ENCODE measurements around the gene SMPD3.

Gene SMPD3

DNA sequence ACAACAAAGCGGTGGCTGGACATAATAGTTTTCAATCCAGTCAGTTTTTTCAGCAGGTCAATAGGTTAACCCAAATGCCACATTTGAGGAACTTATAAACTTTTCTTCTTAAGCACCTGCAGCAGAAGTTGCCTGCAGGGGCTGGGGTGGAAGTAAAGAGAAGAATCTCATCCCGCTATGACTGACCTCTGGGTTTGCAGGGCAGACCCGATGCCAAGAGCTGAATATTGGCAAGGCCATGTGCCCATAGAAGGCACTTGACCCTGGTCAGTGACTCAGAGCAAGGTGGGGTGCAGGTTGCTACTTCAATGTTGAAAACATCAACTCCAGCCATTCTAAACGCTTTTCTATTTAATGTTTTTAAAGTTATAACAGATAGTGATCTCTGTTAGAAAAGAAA is 17.9 kb upstream of the SMPD3 start:
- H3K27me3 Mint-ChIP-seq, result peaks cover 11% of the 10 kb centered on the region
- peaks cover 29% of the 10 kb centered on the region for H3K4me1 Mint-ChIP-seq
- no peak overlapping the region for H3K4me3 Mint-ChIP-seq
- no peaks in the 10 kb centered on the region for H3K36me3 Mint-ChIP-seq (ENCODE audit: insufficient read depth)
- DNase-seq (ENCODE audit: low spot score in 2 of 2) (no peak), ATAC-seq (replicated peaks; ENCODE audit: extremely low read depth, poor library complexity, severe bottlenecking) (no peak)
- H3K27ac Mint-ChIP-seq (ENCODE audit: low read depth), result no peak overlapping the region
- peaks cover 6% of the 10 kb centered on the region for H3K9me3 Mint-ChIP-seq

DNA sequence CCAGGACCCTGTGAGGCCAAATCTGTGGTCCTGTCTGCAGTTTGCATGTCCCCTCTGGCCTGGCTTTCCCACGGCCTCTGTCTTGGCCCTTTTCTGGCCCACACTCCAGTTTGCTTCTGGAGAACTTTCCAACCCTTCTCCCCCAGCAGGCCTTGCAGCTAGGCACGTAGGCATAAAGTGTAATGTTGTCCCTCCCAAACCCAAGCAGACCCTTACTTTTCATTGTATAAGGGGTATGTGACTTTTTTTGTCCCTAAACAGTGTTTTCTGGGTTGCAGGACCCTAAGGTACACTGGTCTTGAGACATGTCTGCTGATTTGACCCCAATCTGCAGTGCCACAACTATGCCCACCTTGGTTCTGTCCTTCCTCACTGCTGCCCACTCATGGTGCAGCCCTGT is 15.6 kb upstream of the SMPD3 start:
- ATAC-seq (replicated peaks; ENCODE audit: extremely low read depth, poor library complexity, severe bottlenecking) (no peak), DNase-seq (ENCODE audit: low spot score in 2 of 2) (no peak)
- H3K4me1 Mint-ChIP-seq, result peaks cover 18% of the 10 kb centered on the region
- peaks cover 6% of the 10 kb centered on the region for H3K9me3 Mint-ChIP-seq
- H3K36me3 Mint-ChIP-seq (ENCODE audit: insufficient read depth), result no peaks in the 10 kb centered on the region
- H3K27me3 Mint-ChIP-seq, result peaks cover 29% of the 10 kb centered on the region
- H3K4me3 Mint-ChIP-seq, result no peak overlapping the region
- H3K27ac Mint-ChIP-seq (ENCODE audit: low read depth), result no peak overlapping the region

DNA sequence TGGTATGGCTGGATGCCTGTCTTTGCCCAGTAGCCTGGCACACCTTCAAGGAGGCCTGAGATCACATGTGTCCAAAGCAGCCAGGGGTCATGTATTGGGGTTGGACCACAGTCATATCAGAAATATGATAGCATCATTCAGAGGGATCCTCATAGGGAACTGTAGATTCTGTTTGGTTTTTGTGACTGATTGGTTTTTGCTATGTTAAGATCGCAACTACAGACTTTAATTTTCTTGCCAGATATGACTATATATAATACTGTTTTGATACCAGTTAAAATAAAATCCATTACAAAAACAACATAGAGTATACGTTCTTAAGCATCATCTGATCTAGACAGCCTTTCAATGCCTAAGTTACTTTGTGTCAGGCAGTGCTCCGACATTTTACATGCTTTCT is 11.8 kb upstream of the SMPD3 start:
- H3K9me3 Mint-ChIP-seq, result peaks cover 6% of the 10 kb centered on the region
- ATAC-seq (replicated peaks; ENCODE audit: extremely low read depth, poor library complexity, severe bottlenecking) (no peak), DNase-seq (ENCODE audit: low spot score in 2 of 2) (no peak)
- no peaks in the 10 kb centered on the region for H3K36me3 Mint-ChIP-seq (ENCODE audit: insufficient read depth)
- H3K27me3 Mint-ChIP-seq, result peaks cover 29% of the 10 kb centered on the region
- H3K27ac Mint-ChIP-seq (ENCODE audit: low read depth), result no peak overlapping the region
- no peaks in the 10 kb centered on the region for H3K4me1 Mint-ChIP-seq
- H3K4me3 Mint-ChIP-seq, result no peak overlapping the region

DNA sequence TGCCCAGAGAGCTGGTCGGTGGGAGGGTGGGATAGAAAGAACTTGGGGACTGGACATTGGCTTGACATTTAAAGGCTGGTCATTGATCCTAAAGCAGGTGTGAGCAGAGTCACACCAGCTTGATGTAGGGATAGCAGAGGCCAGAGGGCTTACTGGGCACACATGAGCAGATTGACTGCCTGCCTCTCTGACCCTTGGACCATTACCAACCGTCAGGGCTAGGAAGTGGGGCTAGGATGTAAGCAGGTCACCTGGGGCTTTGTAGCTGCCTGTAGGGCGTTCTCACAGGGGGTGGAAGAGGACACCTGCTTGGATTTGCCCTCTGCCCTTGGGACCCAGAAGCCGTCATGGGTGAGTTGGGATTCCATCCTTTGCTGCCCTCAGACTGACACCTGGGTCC is 11.1 kb upstream of the SMPD3 start:
- no peak overlapping the region for H3K4me3 Mint-ChIP-seq
- DNase-seq (ENCODE audit: low spot score in 2 of 2) (no peak), ATAC-seq (replicated peaks; ENCODE audit: extremely low read depth, poor library complexity, severe bottlenecking) (no peak)
- no peaks in the 10 kb centered on the region for H3K4me1 Mint-ChIP-seq
- H3K9me3 Mint-ChIP-seq, result peaks cover 6% of the 10 kb centered on the region
- H3K36me3 Mint-ChIP-seq (ENCODE audit: insufficient read depth), result no peaks in the 10 kb centered on the region
- H3K27ac Mint-ChIP-seq (ENCODE audit: low read depth), result no peak overlapping the region
- H3K27me3 Mint-ChIP-seq, result peaks cover 29% of the 10 kb centered on the region

DNA sequence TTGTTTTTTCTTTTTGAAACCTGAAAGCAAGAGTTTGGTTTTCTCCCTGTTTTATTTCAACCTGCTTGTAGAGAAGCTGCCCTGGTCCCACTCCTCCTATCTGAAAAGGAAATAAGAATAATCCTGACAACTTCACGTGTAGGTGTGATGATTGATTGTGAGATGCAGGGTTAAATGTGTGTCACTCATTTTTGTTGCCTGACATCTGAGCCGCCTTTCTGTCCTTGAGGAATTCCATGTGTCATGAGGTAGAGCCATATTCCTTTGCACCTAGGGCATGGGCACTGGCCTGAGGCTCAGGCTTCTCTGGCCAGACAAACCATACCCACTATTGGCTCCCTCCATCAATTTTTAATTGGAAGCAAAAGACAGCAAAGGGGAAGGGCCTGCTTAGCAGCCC is 10.2 kb upstream of the SMPD3 start:
- no peak overlapping the region for H3K27ac Mint-ChIP-seq (ENCODE audit: low read depth)
- peaks cover 2% of the 10 kb centered on the region for H3K9me3 Mint-ChIP-seq
- DNase-seq (ENCODE audit: low spot score in 2 of 2) (no peak), ATAC-seq (replicated peaks; ENCODE audit: extremely low read depth, poor library complexity, severe bottlenecking) (no peak)
- no peaks in the 10 kb centered on the region for H3K36me3 Mint-ChIP-seq (ENCODE audit: insufficient read depth)
- no peaks in the 10 kb centered on the region for H3K4me1 Mint-ChIP-seq
- no peak overlapping the region for H3K4me3 Mint-ChIP-seq
- peaks cover 20% of the 10 kb centered on the region for H3K27me3 Mint-ChIP-seq

DNA sequence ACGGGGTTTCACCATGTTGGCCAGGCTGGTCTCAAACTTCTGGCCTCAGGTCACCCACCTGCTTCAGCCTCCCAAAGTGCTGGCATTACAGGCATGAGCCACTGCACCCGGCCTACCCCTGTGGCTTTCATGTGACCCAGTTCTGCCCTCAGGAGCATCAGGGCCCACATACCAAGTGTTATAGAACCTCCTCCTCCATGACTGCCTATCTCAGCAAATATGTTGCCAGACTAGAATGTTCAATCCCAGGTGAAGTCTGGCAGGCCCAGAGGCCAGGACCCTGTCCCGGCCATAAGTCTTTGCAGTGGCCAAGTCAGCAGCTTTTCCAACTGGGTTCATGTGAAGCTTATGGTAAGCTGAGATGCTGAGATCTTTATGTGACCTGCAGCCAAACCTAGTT is 9.8 kb upstream of the SMPD3 start:
- Mint-ChIP-seq H3K9me3 (no peaks in the 10 kb centered on the region), H3K27me3 (peaks cover 19% of the 10 kb centered on the region)

DNA sequence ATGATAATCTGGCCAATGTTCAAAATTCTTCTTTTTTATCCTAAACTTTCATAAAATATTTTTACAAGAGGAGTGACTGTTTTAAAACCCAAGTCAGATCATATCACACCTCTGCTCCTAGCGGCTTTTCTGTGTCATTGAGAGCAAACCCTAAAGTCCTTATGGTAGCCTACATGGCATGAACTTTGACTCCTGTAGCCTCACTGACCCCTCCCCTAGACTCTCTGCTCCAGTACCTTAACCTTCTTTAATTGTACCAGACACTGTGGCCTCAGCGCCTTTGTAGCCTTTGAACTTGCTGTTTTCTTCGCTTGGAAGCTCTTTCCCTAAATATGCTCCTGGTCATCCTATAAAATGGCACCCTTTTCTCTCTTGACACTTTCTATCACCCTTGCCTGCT is 7.3 kb upstream of the SMPD3 start:
- peaks cover 13% of the 10 kb centered on the region for H3K27me3 Mint-ChIP-seq
- ATAC-seq (replicated peaks; ENCODE audit: extremely low read depth, poor library complexity, severe bottlenecking) (no peak), DNase-seq (ENCODE audit: low spot score in 2 of 2) (no peak)
- no peaks in the 10 kb centered on the region for H3K9me3 Mint-ChIP-seq
- H3K27ac Mint-ChIP-seq (ENCODE audit: low read depth), result no peak overlapping the region
- H3K4me1 Mint-ChIP-seq, result no peaks in the 10 kb centered on the region
- H3K4me3 Mint-ChIP-seq, result no peak overlapping the region
- no peaks in the 10 kb centered on the region for H3K36me3 Mint-ChIP-seq (ENCODE audit: insufficient read depth)

More for the DNA sequence above, 9.8 kb upstream of the SMPD3 start:
- H3K36me3 Mint-ChIP-seq (ENCODE audit: insufficient read depth), result no peaks in the 10 kb centered on the region
- no peak overlapping the region for H3K27ac Mint-ChIP-seq (ENCODE audit: low read depth)
- DNase-seq (ENCODE audit: low spot score in 2 of 2) (no peak), ATAC-seq (replicated peaks; ENCODE audit: extremely low read depth, poor library complexity, severe bottlenecking) (no peak)
- H3K4me3 Mint-ChIP-seq, result no peak overlapping the region
- H3K4me1 Mint-ChIP-seq, result no peaks in the 10 kb centered on the region

DNA sequence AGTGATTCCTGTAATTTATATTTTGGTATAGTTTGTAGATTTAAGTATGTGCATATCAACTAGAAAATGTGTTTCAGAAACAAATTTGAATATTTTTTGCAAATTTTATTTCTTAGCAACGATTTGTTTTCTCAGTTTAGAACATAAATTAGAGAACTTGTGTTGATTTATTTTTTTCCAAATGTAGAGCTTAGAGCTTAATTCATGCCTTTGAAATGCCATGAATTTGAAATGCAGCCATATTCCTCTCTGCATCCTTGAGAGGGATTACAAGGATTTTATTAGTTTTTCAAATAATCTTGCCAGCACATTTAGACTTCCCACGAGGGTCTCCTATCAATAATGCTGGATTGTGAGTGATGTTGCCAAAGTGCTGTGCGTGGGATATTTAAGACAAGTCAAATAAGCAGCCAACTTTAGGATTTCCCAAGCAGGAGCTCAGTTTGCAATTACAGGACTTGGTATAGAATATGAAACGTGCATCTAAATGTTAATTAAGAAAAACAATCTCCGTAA is 6.7 kb upstream of the SMPD3 start:
- ATAC-seq (replicated peaks; ENCODE audit: extremely low read depth, poor library complexity, severe bottlenecking) (no peak), DNase-seq (ENCODE audit: low spot score in 2 of 2) (no peak)
- no peaks in the 10 kb centered on the region for H3K4me1 Mint-ChIP-seq

DNA sequence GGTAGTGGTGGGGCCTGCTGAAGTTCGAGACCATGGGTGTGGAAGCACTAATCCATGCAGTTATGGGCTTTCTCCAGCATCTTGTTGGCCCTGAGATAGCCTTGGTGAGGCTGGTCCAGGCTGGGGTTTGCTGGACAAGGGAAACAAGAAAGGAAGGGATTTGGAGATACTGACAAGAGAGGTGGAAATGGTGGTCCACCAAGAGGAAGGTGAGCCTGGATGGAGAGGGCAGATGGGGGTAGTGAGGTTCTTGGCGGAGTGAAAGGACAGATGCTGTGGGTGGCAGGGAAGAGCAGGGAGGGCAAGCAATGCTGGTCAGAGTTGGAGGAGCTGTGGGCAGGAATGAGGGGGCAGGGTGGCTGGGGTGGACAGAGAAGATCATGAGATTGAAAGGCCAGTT is 5.5 kb upstream of the SMPD3 start:
- Mint-ChIP-seq H3K27me3 (no peaks in the 10 kb centered on the region), H3K4me1 (peaks cover 7% of the 10 kb centered on the region), H3K4me3 (no peak overlapping the region), H3K9me3 (no peaks in the 10 kb centered on the region), H3K36me3 (ENCODE audit: insufficient read depth) (no peaks in the 10 kb centered on the region), H3K27ac (ENCODE audit: low read depth) (no peak overlapping the region)
- DNase-seq (ENCODE audit: low spot score in 2 of 2), result no peak
- no peak for ATAC-seq (replicated peaks; ENCODE audit: extremely low read depth, poor library complexity, severe bottlenecking)

More for the DNA sequence above, 6.7 kb upstream of the SMPD3 start:
- Mint-ChIP-seq H3K36me3 (ENCODE audit: insufficient read depth) (no peaks in the 10 kb centered on the region), H3K27ac (ENCODE audit: low read depth) (no peak overlapping the region), H3K27me3 (peaks cover 6% of the 10 kb centered on the region), H3K9me3 (no peaks in the 10 kb centered on the region), H3K4me3 (no peak overlapping the region)

DNA sequence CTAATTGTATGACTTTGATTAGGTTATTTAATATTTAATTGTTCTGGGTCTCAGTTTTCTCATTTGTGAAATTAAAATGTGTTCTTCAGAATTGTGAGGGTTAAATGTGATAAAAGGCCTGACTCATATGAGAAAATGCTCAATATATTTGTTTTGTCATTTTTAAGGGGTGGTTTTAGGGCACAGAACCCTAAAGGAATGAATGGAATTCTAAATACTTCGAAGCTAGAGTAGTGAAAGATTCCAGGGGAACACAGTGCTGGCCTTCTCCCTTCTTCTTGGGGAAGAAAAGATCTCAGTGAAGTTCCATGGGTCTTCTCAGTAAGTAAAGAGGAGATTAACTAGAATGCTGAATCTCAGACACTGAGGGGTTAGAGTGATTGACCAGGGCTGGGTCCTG is 3.9 kb upstream of the SMPD3 start:
- H3K27ac Mint-ChIP-seq (ENCODE audit: low read depth), result no peak overlapping the region
- H3K9me3 Mint-ChIP-seq, result no peaks in the 10 kb centered on the region
- H3K27me3 Mint-ChIP-seq, result no peaks in the 10 kb centered on the region
- peaks cover 22% of the 10 kb centered on the region for H3K4me1 Mint-ChIP-seq
- no peak for DNase-seq (ENCODE audit: low spot score in 2 of 2)
- no peak for ATAC-seq (replicated peaks; ENCODE audit: extremely low read depth, poor library complexity, severe bottlenecking)
- H3K36me3 Mint-ChIP-seq (ENCODE audit: insufficient read depth), result peaks cover 2% of the 10 kb centered on the region
- H3K4me3 Mint-ChIP-seq, result no peak overlapping the region

DNA sequence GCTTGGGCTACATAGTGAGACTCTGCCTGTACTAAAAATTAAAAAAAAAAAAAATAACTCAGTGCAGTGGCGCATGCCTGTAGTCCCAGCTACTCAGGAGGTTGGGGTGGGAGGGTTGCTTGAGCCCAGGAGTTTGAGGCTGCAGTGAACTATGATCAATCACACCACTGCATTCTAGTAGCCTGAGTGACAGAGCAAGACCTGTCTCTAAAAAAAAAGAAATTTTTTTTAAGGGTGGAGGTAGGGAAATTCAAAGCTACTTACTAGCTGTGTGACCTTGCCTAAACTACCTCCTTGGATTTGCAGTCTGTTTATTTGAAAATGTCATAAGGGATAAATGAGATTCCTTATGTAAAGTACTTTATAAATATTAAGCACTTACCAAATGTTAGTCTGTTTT is 3.4 kb upstream of the SMPD3 start:
- no peak for DNase-seq (ENCODE audit: low spot score in 2 of 2)
- no peaks in the 10 kb centered on the region for H3K9me3 Mint-ChIP-seq
- H3K36me3 Mint-ChIP-seq (ENCODE audit: insufficient read depth), result peaks cover 2% of the 10 kb centered on the region
- no peak overlapping the region for H3K4me3 Mint-ChIP-seq
- H3K4me1 Mint-ChIP-seq, result peaks cover 23% of the 10 kb centered on the region
- peaks cover 2% of the 10 kb centered on the region for H3K27me3 Mint-ChIP-seq
- H3K27ac Mint-ChIP-seq (ENCODE audit: low read depth), result no peak overlapping the region
- no peak for ATAC-seq (replicated peaks; ENCODE audit: extremely low read depth, poor library complexity, severe bottlenecking)

DNA sequence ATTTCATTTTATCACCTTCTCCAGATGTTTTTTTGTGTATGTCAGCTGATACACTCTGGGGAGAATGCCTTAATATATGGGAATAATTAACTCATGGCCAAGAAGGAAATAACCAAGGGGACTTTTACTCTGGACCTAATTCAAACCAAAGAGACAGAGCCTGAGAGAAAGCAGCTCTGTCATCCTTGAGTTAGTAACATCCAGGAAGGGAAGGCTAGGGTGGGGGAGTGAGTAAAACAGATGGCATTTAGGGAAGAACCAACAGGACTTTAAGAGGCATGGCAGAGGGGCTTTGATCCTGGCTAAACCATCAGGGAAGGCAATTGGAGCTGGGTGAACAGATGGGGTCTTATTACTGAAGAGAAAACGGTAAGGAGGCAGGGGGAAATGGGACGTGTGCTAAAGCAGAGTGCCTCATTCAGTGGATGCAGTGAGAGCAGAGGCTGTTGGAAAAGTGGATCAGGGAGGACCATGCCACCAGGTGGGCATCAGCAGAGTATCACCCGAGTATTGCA is 2.5 kb upstream of the SMPD3 start:
- Mint-ChIP-seq H3K27me3 (peaks cover 10% of the 10 kb centered on the region), H3K27ac (ENCODE audit: low read depth) (no peak overlapping the region), H3K4me1 (peaks cover 28% of the 10 kb centered on the region), H3K4me3 (no peak overlapping the region), H3K36me3 (ENCODE audit: insufficient read depth) (peaks cover 2% of the 10 kb centered on the region), H3K9me3 (no peaks in the 10 kb centered on the region)
- no peak for ATAC-seq (replicated peaks; ENCODE audit: extremely low read depth, poor library complexity, severe bottlenecking)
- DNase-seq (ENCODE audit: low spot score in 2 of 2), result no peak

DNA sequence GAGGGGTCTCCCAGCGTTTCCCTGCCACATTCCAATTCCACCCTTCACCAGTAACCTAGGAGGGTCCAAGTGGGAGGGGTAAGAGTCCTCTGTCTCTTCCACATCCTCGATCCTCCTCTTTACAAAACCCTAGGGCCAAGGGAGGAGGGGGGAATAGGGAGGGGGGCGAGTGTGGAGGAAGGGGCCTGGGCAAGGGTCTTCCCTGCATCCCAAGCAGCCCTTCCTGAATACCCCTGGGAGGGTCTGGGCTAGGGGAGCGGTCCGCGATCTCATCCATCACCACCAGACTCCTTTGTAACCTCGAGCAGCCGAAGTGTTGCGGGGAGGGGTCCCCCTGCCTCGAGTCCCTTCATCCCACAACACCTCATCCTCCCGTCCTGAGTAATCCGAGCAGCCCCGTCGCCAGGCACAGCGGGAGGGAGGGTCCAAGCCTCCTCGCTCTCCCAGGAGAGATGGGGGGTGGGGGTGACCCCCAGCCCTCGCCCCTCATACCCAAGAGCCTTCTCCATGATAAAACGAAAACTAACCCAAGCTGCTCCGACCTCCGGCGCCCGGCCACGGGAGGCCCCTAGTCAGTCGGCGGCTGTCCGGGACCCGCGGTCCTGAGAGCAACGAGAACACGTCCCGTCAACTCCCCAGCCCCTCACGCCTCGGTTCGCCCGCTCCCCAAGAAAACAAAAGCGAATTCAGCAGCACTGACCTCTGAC is 502 bp downstream of the SMPD3 start:
- no peak for DNase-seq (ENCODE audit: low spot score in 2 of 2)
- Mint-ChIP-seq H3K36me3 (ENCODE audit: insufficient read depth) (peaks cover 2% of the 10 kb centered on the region), H3K4me3 (peak overlapping the region; percentile 68)

More for the DNA sequence above, 502 bp downstream of the SMPD3 start:
- Mint-ChIP-seq H3K9me3 (no peaks in the 10 kb centered on the region), H3K27ac (ENCODE audit: low read depth) (no peak overlapping the region), H3K4me1 (peaks cover 28% of the 10 kb centered on the region), H3K27me3 (peaks cover 37% of the 10 kb centered on the region)
- ATAC-seq (replicated peaks; ENCODE audit: extremely low read depth, poor library complexity, severe bottlenecking), result peak; percentile 6
